ENCODE data around the gene MAJIN. TPM values are rescaled to one million over a fixed set of nuclear protein-coding genes. Genes with fewer than 3 reads are reported as not detected.

Gene MAJIN
- total RNA-seq, 4 donors from 2014 or later = not detected

- WGBS, 2 donors = 25 to 50% methylated on average over 4 of the region's 4 CpGs
- Histone ChIP-seq H3K4me3 (no peak overlapping the region), H3K9me3 (no peaks in the 10 kb centered on the region), H3K27ac (no peak overlapping the region), H3K27me3 (no peaks in the 10 kb centered on the region), H3K36me3 (no peaks in the 10 kb centered on the region), H3K4me1 (peaks cover 0 to 6% (median 0%) of the 10 kb centered on the region in 3 donors)
- intact Hi-C loops (cut with DNase I) = no loop called here
- no peak for DNase-seq
- no peak for TF ChIP-seq POLR2A (IDR thresholded peaks at IDR 0.05)
- TF ChIP-seq, protein P1, sequence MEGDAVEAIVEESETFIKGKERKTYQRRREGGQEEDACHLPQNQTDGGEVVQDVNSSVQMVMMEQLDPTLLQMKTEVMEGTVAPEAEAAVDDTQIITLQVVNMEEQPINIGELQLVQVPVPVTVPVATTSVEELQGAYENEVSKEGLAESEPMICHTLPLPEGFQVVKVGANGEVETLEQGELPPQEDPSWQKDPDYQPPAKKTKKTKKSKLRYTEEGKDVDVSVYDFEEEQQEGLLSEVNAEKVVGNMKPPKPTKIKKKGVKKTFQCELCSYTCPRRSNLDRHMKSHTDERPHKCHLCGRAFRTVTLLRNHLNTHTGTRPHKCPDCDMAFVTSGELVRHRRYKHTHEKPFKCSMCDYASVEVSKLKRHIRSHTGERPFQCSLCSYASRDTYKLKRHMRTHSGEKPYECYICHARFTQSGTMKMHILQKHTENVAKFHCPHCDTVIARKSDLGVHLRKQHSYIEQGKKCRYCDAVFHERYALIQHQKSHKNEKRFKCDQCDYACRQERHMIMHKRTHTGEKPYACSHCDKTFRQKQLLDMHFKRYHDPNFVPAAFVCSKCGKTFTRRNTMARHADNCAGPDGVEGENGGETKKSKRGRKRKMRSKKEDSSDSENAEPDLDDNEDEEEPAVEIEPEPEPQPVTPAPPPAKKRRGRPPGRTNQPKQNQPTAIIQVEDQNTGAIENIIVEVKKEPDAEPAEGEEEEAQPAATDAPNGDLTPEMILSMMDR (IDR thresholded peaks at IDR 0.05) = no peak
These were observed 11.2 kb downstream of the MAJIN start for GRCh38 chr11:64960719-64961118.

DNA sequence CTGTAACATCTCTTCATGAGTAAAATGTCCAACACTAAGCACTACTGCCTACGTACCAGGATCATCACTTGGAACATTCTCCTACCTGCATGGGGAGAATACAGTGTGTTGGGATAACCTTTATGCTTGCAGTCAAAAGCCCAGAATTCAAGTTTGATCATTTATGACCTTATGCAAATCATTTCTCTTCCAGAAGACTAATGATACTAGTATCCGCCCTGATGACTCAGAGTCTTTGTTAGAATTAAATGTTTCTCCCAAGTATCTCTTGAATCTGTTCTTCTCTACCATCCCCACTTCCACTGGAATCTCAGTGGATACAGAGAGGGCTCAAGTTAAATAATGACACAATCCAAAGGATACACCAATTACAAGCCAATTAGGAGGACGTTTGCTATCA is 12.4 kb downstream of the MAJIN start:
- 27 to 40% methylated on average over 3 of the region's 3 CpGs for WGBS, 2 donors
- no peak for DNase-seq
- Histone ChIP-seq H3K4me3 (no peak overlapping the region), H3K4me1 (peaks cover 0 to 6% (median 0%) of the 10 kb centered on the region in 3 donors), H3K27me3 (no peaks in the 10 kb centered on the region), H3K27ac (no peak overlapping the region), H3K36me3 (no peaks in the 10 kb centered on the region), H3K9me3 (no peaks in the 10 kb centered on the region)
- intact Hi-C loops (cut with DNase I) = no loop called here
- no peak for TF ChIP-seq POLR2A (IDR thresholded peaks at IDR 0.05)
- TF ChIP-seq, protein P1 (IDR thresholded peaks at IDR 0.05) = no peak

- no peaks in the 10 kb centered on the region for H3K36me3 ChIP-seq
- no peak for DNase-seq
- WGBS, 2 donors = 45 to 52% methylated on average over 5 of the region's 5 CpGs
- intact Hi-C loops (cut with DNase I) = no loop called here
- H3K27ac ChIP-seq = no peak overlapping the region
- H3K9me3 ChIP-seq = no peaks in the 10 kb centered on the region
- H3K4me3 ChIP-seq = no peak overlapping the region
- TF ChIP-seq, protein P1 (IDR thresholded peaks at IDR 0.05) = no peak
- TF ChIP-seq POLR2A (IDR thresholded peaks at IDR 0.05) = no peak
- peaks cover 0 to 10% (median 0%) of the 10 kb centered on the region in 4 donors for H3K27me3 ChIP-seq
- no peaks in the 10 kb centered on the region for H3K4me1 ChIP-seq
These were observed 17.7 kb downstream of the MAJIN start for GRCh38 chr11:64954201-64954600.

DNA sequence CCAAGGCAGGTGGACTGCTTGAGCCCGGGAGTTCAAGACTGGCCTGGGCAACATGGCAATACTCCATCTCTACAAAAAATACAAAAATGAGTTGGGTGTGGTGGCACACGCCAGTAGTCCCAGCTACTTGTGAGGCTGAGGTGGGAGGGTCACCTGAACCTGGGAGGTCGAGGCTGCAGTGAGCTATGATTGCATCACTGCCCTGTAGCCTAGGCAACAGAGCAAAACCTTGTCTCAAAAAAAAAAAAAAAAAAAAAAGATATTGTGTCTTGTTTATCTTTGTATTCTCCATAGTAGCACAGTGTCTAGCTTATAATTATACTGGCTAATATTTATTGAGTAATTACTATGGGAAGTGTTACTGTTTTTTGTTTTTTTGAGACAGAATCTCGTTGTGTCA is 20.4 kb downstream of the MAJIN start:
- H3K36me3 ChIP-seq = no peaks in the 10 kb centered on the region
- H3K4me1 ChIP-seq = no peaks in the 10 kb centered on the region
- DNase-seq = no peak
- no peak overlapping the region for H3K4me3 ChIP-seq
- H3K27me3 ChIP-seq = peaks cover 0 to 10% (median 0%) of the 10 kb centered on the region in 4 donors
- intact Hi-C loops (cut with DNase I) = no loop called here
- no peaks in the 10 kb centered on the region for H3K9me3 ChIP-seq
- TF ChIP-seq POLR2A (IDR thresholded peaks at IDR 0.05) = no peak
- TF ChIP-seq, protein P1 (IDR thresholded peaks at IDR 0.05) = no peak
- WGBS, 2 donors = 35 to 50% methylated on average over 3 of the region's 4 CpGs
- H3K27ac ChIP-seq = no peak overlapping the region

GRCh38 chr11:64947208-64947814 is 24.6 kb downstream of the MAJIN start:
- Histone ChIP-seq H3K4me3 (no peak overlapping the region), H3K36me3 (no peaks in the 10 kb centered on the region), H3K9me3 (no peaks in the 10 kb centered on the region), H3K27ac (no peak overlapping the region), H3K27me3 (peaks cover 0 to 4% (median 0%) of the 10 kb centered on the region in 4 donors), H3K4me1 (no peaks in the 10 kb centered on the region)
- DNase-seq = no peak
- 50 to 65% methylated on average over 5 of the region's 5 CpGs for WGBS, 2 donors
- intact Hi-C loops (cut with DNase I) = no loop called here
- TF ChIP-seq POLR2A (IDR thresholded peaks at IDR 0.05) = no peak
- TF ChIP-seq, protein P1 (IDR thresholded peaks at IDR 0.05) = no peak

All from esophagus squamous epithelium (tissue), 5 donors.